ENCODE results near the gene FAM13A. TPM values are rescaled to one million over a fixed set of nuclear protein-coding genes. Genes with fewer than 3 reads are reported as not detected.
A peak's percentile ranks its signal among the peaks of the same experiment; 100 is the strongest.

The FAM13A gene
- total and polyA plus RNA-seq, 4 experiments from 2014 or later = 9.6 to 19.7 (median 13.0) TPM

DNA sequence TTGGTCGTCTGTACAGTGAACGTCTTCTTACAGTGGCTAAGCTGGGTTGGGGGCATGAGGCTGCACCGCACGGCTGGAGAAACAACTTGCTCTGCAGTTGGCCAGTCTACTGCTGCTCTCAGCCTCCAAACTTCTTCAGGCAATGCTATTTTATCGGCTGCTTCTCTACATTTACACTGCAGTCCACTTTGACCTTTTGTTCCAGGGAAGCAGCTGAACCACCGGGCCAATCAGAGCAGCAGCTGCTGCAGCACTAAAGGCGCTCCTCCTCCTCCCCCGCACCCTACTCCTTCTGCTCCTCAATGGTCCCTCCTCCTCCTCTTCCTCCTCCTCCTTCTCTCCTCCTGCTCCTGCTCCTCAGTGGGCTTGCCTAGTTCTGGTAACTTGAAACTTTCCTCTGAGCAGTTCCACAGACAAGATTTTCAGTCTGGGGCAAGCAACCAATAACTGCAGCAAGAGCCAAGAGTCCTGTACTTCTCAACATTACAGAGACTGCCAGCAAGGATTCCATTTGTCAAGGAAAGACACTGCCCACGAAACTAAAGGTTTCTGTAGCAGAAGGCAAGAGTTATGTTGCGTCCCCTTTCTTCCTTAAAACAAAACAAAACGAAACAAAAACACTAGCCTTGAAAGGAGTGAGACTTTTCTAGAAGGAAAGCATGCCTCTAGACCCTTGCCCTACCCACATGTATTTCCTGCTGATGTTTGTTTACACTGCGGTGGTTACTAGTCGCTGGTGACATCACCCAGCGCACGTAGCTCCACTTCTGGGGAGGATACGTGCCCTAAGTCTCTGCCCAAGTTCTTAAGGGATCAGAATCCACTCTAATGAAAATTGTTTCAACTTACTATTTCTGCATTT lies 233.7 kb downstream of the FAM13A start:
- CTCF ChIA-PET (ENCODE audit: partially characterized antibody) = interaction anchor here (1.0 to 1.7 kb wide), 3 partner anchors 199 to 283 kb away, joined by 3 to 18 read pairs (median 5); no protein-coding TSS in a partner anchor
- peaks cover 0 to under 1% of the 10 kb centered on the region in 2 donors for H3K27me3 Mint-ChIP-seq

DNA sequence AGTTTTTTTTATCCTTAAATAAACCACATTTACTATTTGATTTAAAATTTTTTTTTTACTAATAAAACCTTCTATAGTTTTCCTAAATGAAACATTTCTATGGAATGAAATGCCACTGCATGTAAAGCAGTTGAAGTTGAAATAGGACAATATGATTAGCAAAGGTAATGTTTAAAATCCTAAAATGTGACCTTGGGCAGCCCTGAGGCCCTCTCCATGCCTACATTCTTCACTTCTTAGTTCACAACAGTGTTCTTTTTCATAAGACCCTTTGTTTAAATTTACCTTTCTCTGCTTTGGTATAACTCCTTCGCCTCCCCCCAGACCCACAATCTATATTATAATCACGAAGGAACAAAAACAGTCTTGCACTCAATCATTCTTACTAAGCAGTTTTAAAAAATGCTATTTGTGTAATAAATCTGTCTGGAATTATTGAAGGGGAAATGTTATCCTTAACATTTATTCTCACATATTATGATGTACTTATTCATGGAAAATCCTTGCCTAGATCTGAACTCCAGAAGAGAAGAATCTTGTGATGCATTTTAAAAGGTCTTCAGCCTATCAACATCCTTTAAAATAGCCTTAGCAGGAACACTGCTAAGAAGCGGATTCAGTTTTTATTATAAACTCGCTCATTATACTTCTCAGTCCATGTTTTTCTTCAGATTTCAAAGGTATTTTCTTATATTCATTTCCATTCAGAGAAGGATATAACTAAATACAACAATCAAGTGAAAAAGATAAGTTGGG lies 234.8 kb downstream of the FAM13A start:
- ChIA-PET CTCF (ENCODE audit: partially characterized antibody) (interaction anchor here (1.5 to 8.9 kb wide), 3 partner anchors 200 to 203 kb away, joined by 5 to 394 read pairs (median 18); no protein-coding TSS in a partner anchor), POLR2A (ENCODE audit: partially characterized antibody) (interaction anchor here (0.9 to 1.7 kb wide), 5 partner anchors 33 to 538 kb away, joined by 3 to 6 read pairs (median 5); partner anchors contain the start of gene PPM1K)
- intact Hi-C loops (cut with micrococcal nuclease) = loop anchor here (2.0 to 10.0 kb wide), 5 partner anchors 295 to 1400 kb away; partner anchors contain the start of genes NUDT9 and PPM1K
- peak overlapping the region; percentile 71 for H3K27ac ChIP-seq (ENCODE audit: low read depth, low read length)
- Mint-ChIP-seq H3K27ac (peak overlapping the region; percentile 92 to 99 (median 98)), H3K27me3 (no peaks in the 10 kb centered on the region), H3K4me3 (peak overlapping the region; percentile 89 to 98 (median 94)), H3K9me3 (no peaks in the 10 kb centered on the region), H3K4me1 (peaks cover 23 to 46% (median 32%) of the 10 kb centered on the region in 4 donors), H3K36me3 (peaks cover 0 to 4% of the 10 kb centered on the region in 2 donors)
- peaks cover 33% of the 10 kb centered on the region for H3K4me1 ChIP-seq (ENCODE audit: insufficient read depth, low read length)
- DNase-seq = no peak
- H3K4me3 ChIP-seq (ENCODE audit: low read length in 2 of 2) = peak overlapping the region in 1 of 2 donors; percentile 57
- H3K36me3 ChIP-seq (ENCODE audit: insufficient read depth, low read length) = no peaks in the 10 kb centered on the region
- no peaks in the 10 kb centered on the region for H3K9me3 ChIP-seq (ENCODE audit: control insufficient read depth in 1 of 2, low read length in 2 of 2)
- no peaks in the 10 kb centered on the region for H3K27me3 ChIP-seq (ENCODE audit: insufficient read depth, low read length)

More for the DNA sequence above, 233.7 kb downstream of the FAM13A start:
- intact Hi-C loops (cut with micrococcal nuclease) = loop anchor here (1.0 to 10.0 kb wide), 9 partner anchors 201 to 1401 kb away; partner anchors contain the start of genes HERC5, NUDT9, PPM1K and TIGD2
- H3K4me1 Mint-ChIP-seq = peaks cover 23 to 45% (median 32%) of the 10 kb centered on the region in 4 donors
- peak; percentile 79 to 91 (median 88) for DNase-seq
- H3K27ac ChIP-seq (ENCODE audit: low read depth, low read length) = peak overlapping the region; percentile 71
- peaks cover 33% of the 10 kb centered on the region for H3K4me1 ChIP-seq (ENCODE audit: insufficient read depth, low read length)
- H3K4me3 ChIP-seq (ENCODE audit: low read length in 2 of 2) = peak overlapping the region; percentile 57 to 72
- no peaks in the 10 kb centered on the region for H3K9me3 ChIP-seq (ENCODE audit: control insufficient read depth in 1 of 2, low read length in 2 of 2)
- no peaks in the 10 kb centered on the region for H3K27me3 ChIP-seq (ENCODE audit: insufficient read depth, low read length)
- H3K36me3 ChIP-seq (ENCODE audit: insufficient read depth, low read length) = no peaks in the 10 kb centered on the region
- H3K27ac Mint-ChIP-seq = peak overlapping the region; percentile 92 to 99 (median 98)
- H3K36me3 Mint-ChIP-seq = peaks cover 0 to 4% of the 10 kb centered on the region in 2 donors
- POLR2A ChIA-PET (ENCODE audit: partially characterized antibody) = interaction anchor here (0.7 to 1.7 kb wide), 9 partner anchors 32 to 1433 kb away, joined by 3 to 6 read pairs (median 3); partner anchors contain the start of genes HERC5, HSD17B11 and PPM1K
- peak overlapping the region; percentile 89 to 98 (median 94) for H3K4me3 Mint-ChIP-seq
- no peaks in the 10 kb centered on the region for H3K9me3 Mint-ChIP-seq

DNA sequence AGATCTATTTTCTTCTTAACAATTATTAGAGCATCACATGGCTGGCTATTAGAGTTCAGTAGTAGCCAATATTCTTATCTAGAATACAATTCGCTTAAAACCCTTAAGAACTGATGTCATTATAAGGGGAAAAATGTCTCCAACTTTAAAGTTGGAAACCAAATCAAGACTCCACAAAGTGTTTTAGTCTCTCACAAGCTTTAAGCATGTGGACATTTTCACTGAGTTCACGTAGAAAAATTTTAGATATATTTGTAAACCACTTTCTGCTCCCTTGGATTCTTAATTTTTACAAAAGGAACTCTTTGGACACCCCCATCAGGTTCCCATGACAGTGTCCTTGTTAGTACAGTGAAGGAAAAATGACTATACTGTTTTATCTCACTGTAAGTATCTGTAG lies 235.5 kb downstream of the FAM13A start:
- Mint-ChIP-seq H3K4me1 (peaks cover 23 to 46% (median 33%) of the 10 kb centered on the region in 4 donors), H3K9me3 (no peaks in the 10 kb centered on the region), H3K36me3 (peaks cover 0 to 4% of the 10 kb centered on the region in 2 donors), H3K27ac (peak overlapping the region in 3 of 7 donors; percentile 47 to 99 (median 63)), H3K27me3 (no peaks in the 10 kb centered on the region), H3K4me3 (peak overlapping the region in 5 of 8 donors; percentile 35 to 95 (median 82))
- ChIA-PET CTCF (ENCODE audit: partially characterized antibody) (interaction anchor here (1.2 to 8.9 kb wide), 2 partner anchors 202 to 208 kb away, joined by 3 to 394 read pairs; no protein-coding TSS in a partner anchor), POLR2A (ENCODE audit: partially characterized antibody) (interaction anchor here (1.2 kb wide), 1 partner anchor 201 kb away, joined by 5 read pairs; no protein-coding TSS in a partner anchor)
- DNase-seq = no peak
- H3K36me3 ChIP-seq (ENCODE audit: insufficient read depth, low read length) = no peaks in the 10 kb centered on the region
- H3K4me1 ChIP-seq (ENCODE audit: insufficient read depth, low read length) = peaks cover 33% of the 10 kb centered on the region
- H3K4me3 ChIP-seq (ENCODE audit: low read length in 2 of 2) = peak overlapping the region in 1 of 2 donors; percentile 31
- no peaks in the 10 kb centered on the region for H3K9me3 ChIP-seq (ENCODE audit: control insufficient read depth in 1 of 2, low read length in 2 of 2)
- no peaks in the 10 kb centered on the region for H3K27me3 ChIP-seq (ENCODE audit: insufficient read depth, low read length)
- H3K27ac ChIP-seq (ENCODE audit: low read depth, low read length) = no peak overlapping the region
- intact Hi-C loops (cut with micrococcal nuclease) = loop anchor here (5.0 to 10.0 kb wide), 4 partner anchors 439 to 1399 kb away; partner anchors contain the start of genes NUDT9 and PPM1K

DNA sequence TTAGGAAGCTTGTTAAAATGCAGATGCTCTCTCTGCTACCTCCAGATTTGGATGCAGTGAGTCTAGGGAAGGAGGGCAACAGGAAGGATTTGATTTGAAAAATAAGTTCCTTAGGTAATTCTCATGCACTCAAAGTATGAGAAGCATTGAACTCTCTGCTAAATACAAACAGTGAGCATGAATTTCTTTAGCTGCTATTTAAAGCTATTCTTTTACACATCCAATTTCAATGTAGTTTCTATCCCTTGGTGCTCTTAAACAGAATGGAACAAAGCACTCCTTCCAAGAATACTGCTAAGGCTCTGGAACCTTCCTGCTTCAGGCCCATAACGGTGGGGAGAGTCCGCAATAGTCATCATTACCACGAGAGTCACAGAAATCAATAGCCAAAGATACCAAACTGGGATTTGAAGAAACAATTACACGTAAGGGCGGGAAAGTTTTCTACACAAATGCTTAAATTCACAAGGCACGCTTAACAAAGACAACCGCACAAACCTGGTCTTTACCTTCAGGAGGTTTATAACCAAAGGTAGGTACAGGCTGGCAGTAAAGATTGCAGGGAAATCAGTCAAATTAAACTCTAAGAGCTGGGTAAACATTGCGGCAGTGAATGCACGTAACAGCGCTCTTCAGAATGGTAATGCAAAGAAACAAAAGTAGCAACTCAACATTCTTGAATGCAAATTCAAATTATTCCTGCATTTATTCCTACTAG lies 236.1 kb downstream of the FAM13A start:
- POLR2A ChIA-PET (ENCODE audit: partially characterized antibody) = interaction anchor here (0.5 to 1.2 kb wide), 3 partner anchors 143 to 201 kb away, joined by 3 to 5 read pairs (median 3); no protein-coding TSS in a partner anchor

DNA sequence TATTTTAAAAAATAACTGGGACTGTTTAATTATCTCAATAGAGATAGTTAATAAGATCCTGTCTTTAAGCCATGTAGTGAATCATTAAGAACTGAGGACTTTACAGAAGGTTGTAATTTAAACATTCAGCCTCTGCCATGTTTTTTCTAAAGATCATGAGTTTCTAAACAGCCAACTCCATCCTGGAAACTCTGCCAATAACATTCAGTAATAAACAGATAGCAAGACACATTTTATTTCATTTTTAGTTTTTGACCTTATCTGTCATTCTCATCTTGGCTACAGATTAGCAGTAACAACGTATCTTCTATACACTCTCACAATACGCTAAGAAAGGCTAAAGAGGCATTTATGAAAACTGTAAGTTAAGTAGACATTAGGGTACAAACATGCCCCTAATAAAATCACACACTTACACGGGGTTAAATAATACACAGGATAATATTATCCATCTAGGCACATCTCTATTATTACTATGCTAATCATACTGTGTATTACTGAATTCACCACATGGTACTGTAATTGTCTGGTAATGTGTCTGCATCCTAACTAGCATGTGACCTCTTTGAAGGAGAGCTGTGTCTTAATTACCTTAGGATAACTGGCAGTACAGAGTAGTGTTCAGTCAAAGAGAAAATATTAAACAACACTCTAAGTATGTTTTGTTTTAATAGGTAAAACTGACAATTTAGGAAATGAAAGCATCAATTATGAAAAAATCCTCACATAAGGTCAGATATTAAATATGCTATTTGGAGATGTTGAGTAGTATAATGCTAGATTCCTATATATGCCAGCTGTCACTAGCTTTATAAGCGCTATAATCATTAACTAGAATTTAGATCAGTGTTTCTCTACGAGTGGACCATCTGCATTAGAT lies 236.9 kb downstream of the FAM13A start:
- Histone ChIP-seq H3K9me3 (ENCODE audit: control insufficient read depth in 1 of 2, low read length in 2 of 2) (no peaks in the 10 kb centered on the region), H3K27me3 (ENCODE audit: insufficient read depth, low read length) (no peaks in the 10 kb centered on the region), H3K36me3 (ENCODE audit: insufficient read depth, low read length) (no peaks in the 10 kb centered on the region), H3K4me3 (ENCODE audit: low read length in 2 of 2) (peak overlapping the region in 1 of 2 donors; percentile 31), H3K4me1 (ENCODE audit: insufficient read depth, low read length) (peaks cover 33% of the 10 kb centered on the region), H3K27ac (ENCODE audit: low read depth, low read length) (no peak overlapping the region)
- ChIA-PET POLR2A (ENCODE audit: partially characterized antibody) (interaction anchor here (0.5 to 2.0 kb wide), 3 partner anchors 142 to 204 kb away, joined by 3 to 14 read pairs (median 3); no protein-coding TSS in a partner anchor), CTCF (ENCODE audit: partially characterized antibody) (interaction anchor here (1.0 to 8.9 kb wide), 10 partner anchors 10 to 615 kb away, joined by 3 to 394 read pairs (median 6); no protein-coding TSS in a partner anchor)
- Mint-ChIP-seq H3K27me3 (no peaks in the 10 kb centered on the region), H3K4me1 (peaks cover 23 to 46% (median 34%) of the 10 kb centered on the region in 4 donors), H3K36me3 (peaks cover 0 to 4% of the 10 kb centered on the region in 2 donors), H3K27ac (peak overlapping the region; percentile 10 to 91 (median 49)), H3K4me3 (peak overlapping the region in 7 of 8 donors; percentile 74 to 95 (median 83)), H3K9me3 (no peaks in the 10 kb centered on the region)
- intact Hi-C loops (cut with micrococcal nuclease) = loop anchor here (5.0 to 10.0 kb wide), 4 partner anchors 438 to 1398 kb away; partner anchors contain the start of genes NUDT9 and PPM1K
- DNase-seq = no peak

More for the DNA sequence above, 236.1 kb downstream of the FAM13A start:
- Histone ChIP-seq H3K27ac (ENCODE audit: low read depth, low read length) (no peak overlapping the region), H3K4me3 (ENCODE audit: low read length in 2 of 2) (peak overlapping the region; percentile 31), H3K27me3 (ENCODE audit: insufficient read depth, low read length) (no peaks in the 10 kb centered on the region), H3K9me3 (ENCODE audit: control insufficient read depth in 1 of 2, low read length in 2 of 2) (no peaks in the 10 kb centered on the region), H3K36me3 (ENCODE audit: insufficient read depth, low read length) (no peaks in the 10 kb centered on the region), H3K4me1 (ENCODE audit: insufficient read depth, low read length) (peaks cover 33% of the 10 kb centered on the region)
- CTCF ChIA-PET (ENCODE audit: partially characterized antibody) = interaction anchor here (1.2 to 8.9 kb wide), 5 partner anchors 9 to 281 kb away, joined by 3 to 394 read pairs (median 9); no protein-coding TSS in a partner anchor
- intact Hi-C loops (cut with micrococcal nuclease) = loop anchor here (5.0 to 10.0 kb wide), 4 partner anchors 439 to 1399 kb away; partner anchors contain the start of genes NUDT9 and PPM1K
- Mint-ChIP-seq H3K9me3 (no peaks in the 10 kb centered on the region), H3K27ac (peak overlapping the region; percentile 32 to 93 (median 58)), H3K36me3 (peaks cover 0 to 4% of the 10 kb centered on the region in 2 donors), H3K4me3 (peak overlapping the region; percentile 33 to 95 (median 83)), H3K4me1 (peaks cover 23 to 46% (median 34%) of the 10 kb centered on the region in 4 donors), H3K27me3 (no peaks in the 10 kb centered on the region)
- DNase-seq = no peak

Measured in CD4-positive, alpha-beta memory T cell (primary cell).